HCT116 (cell line): ENCODE measurements around the gene IBSP. TPM values are rescaled to one million over a fixed set of nuclear protein-coding genes. Genes with fewer than 3 reads are reported as not detected.

ENCODE experiments used
- ATAC-seq: fragments of 200-7000 bp; cut with Tn5 transposase; 2 replicates; pipeline ENCODE4 v1.9.1; 2020; ENCODE audit warnings: mild to moderate bottlenecking, moderate library complexity
- BruUV-seq: library from RNA; stranded (reverse); fragments of 400-500 nt; replicated peaks from 2 replicates; lab custom pipeline; 2021; lab: Mats Ljungman, UMichigan
- CTCF ChIA-PET: fragments of 300-600 bp; sonication (Branson Sonifier 250); formaldehyde crosslinking; loops from one replicate; lab custom pipeline; 2021; ENCODE audit warnings: antibody characterized with exemption; lab: Charles Lee
- POLR2A ChIA-PET: fragments of 300-600, 350-600 bp; sonication (Branson Sonifier 250); formaldehyde crosslinking; loops from one replicate; lab custom pipeline; 2021; ENCODE audit warnings: antibody characterized with exemption; lab: Charles Lee
- RAD21 ChIA-PET, 2 experiments: fragments of 300-600 bp; sonication (Branson Sonifier 250); formaldehyde crosslinking; loops; one replicate each; lab custom pipeline; 2023; ENCODE audit warnings: low total read pairs in 2 of 2; ENCODE audit not compliant: uncharacterized antibody in 2 of 2, unreplicated experiment in 2 of 2, low non-redundant PET in 1 of 2; lab: Charles Lee
- DNase-seq: peaks from one replicate; pipeline ENCODE4 v3.0.0-alpha.2; 2010; ENCODE audit warnings: low read depth, low spot score
- H2AFZ ChIP-seq: fragments of 200-600 bp; shearing (Covaris generic), sonication (generic); 2 replicates; pipeline ENCODE4 v1.6.1; 2017; ENCODE audit warnings: low read depth, mixed run types, mixed read lengths, antibody characterized with exemption, low read length; ENCODE audit not compliant: poor library complexity, severe bottlenecking
- H3K27ac ChIP-seq: 2 replicates; pipeline ENCODE4 v1.5.1; 2012; ENCODE audit warnings: low read depth, low read length
- H3K27me3 ChIP-seq: fragments of 200-600 bp; sonication (generic); 2 replicates; pipeline ENCODE4 v1.6.1; 2016; ENCODE audit warnings: mixed run types, low read length, mixed read lengths; ENCODE audit not compliant: insufficient read depth
- H3K36me3 ChIP-seq, 2 experiments: fragments of 200-500 bp in 1 of 2; fragments of 200-600 bp in 1 of 2; sonication (Bioruptor generic) in 1 of 2; sonication (generic) in 1 of 2; 2 replicates each; pipeline versions ENCODE4 v1.5.1 to v1.6.1; 2014 to 2016; ENCODE audit warnings: low read length in 2 of 2, inconsistent platforms in 1 of 2, mixed read lengths in 1 of 2, mixed run types in 1 of 2; ENCODE audit not compliant: insufficient read depth in 2 of 2, control insufficient read depth in 1 of 2
- H3K4me1 ChIP-seq, 2 experiments: fragments of 200-600 bp in 1 of 2; sonication (generic) in 1 of 2; 2 replicates each; pipeline versions ENCODE4 v1.5.1 to v1.6.1; 2012 to 2017; ENCODE audit warnings: low read length in 2 of 2, inconsistent platforms in 1 of 2, mild to moderate bottlenecking in 1 of 2, mixed read lengths in 1 of 2, mixed run types in 1 of 2, moderate library complexity in 1 of 2; ENCODE audit not compliant: insufficient read depth in 2 of 2, control insufficient read depth in 1 of 2
- H3K4me2 ChIP-seq: fragments of 200-600 bp; sonication (generic); 2 replicates; pipeline ENCODE4 v1.6.1; 2017; ENCODE audit warnings: mixed run types, low read length, mixed read lengths
- H3K4me3 ChIP-seq, 2 experiments: fragments of 200-600 bp in 1 of 2; sonication (generic) in 1 of 2; replicated peaks in 1 of 2; 2 replicates each; pipeline ENCODE4 v1.5.1; 2011 to 2016; ENCODE audit warnings: low read length in 2 of 2, control low read depth in 1 of 2, low read depth in 1 of 2, mild to moderate bottlenecking in 1 of 2, mixed read lengths in 1 of 2, mixed run types in 1 of 2
- H3K79me2 ChIP-seq: fragments of 200-600 bp; sonication (generic); 2 replicates; pipeline ENCODE4 v1.6.1; 2017; ENCODE audit warnings: mild to moderate bottlenecking, mixed run types, low read length, moderate library complexity, mixed read lengths; ENCODE audit not compliant: insufficient read depth
- H3K9ac ChIP-seq: fragments of 200-600 bp; sonication (generic); 2 replicates; pipeline ENCODE4 v1.6.1; 2016; ENCODE audit warnings: low read length, mixed read lengths
- H3K9me2 ChIP-seq: fragments of 200-600 bp; sonication (generic), shearing (Covaris generic); 2 replicates; pipeline ENCODE4 v1.6.1; 2017; ENCODE audit warnings: mixed run types, mild to moderate bottlenecking, moderate library complexity; ENCODE audit not compliant: insufficient read depth
- H3K9me3 ChIP-seq, 2 experiments: fragments of 200-500 bp in 1 of 2; fragments of 200-600 bp in 1 of 2; sonication (Bioruptor generic) in 1 of 2; sonication (generic) in 1 of 2; 2 replicates each; pipeline ENCODE4 v1.6.1; 2014 to 2017; ENCODE audit warnings: low read length in 2 of 2, mixed read lengths in 2 of 2, inconsistent platforms in 1 of 2, low read depth in 1 of 2, mild to moderate bottlenecking in 1 of 2, mixed run types in 1 of 2, moderate library complexity in 1 of 2; ENCODE audit not compliant: control insufficient read depth in 1 of 2, insufficient read depth in 1 of 2
- H4K20me1 ChIP-seq: fragments of 200-600 bp; sonication (generic), shearing (Covaris generic); 2 replicates; pipeline ENCODE4 v1.6.1; 2017; ENCODE audit warnings: mixed run types, mild to moderate bottlenecking, moderate library complexity; ENCODE audit not compliant: insufficient read depth
- CEBPB ChIP-seq: IDR thresholded peaks from 2 replicates; pipeline ENCODE4 v1.6.1; 2012; ENCODE audit warnings: low read depth
- ELF1 ChIP-seq: IDR thresholded peaks from 2 replicates; pipeline ENCODE4 v1.6.1; 2012; ENCODE audit warnings: low read depth, borderline replicate concordance
- EZH2 ChIP-seq: fragments of 200-600 bp; sonication (generic); IDR thresholded peaks from 2 replicates; pipeline ENCODE4 v1.6.1; 2017; ENCODE audit warnings: antibody characterized with exemption, mixed run types
- EZH2phosphoT487 ChIP-seq: fragments of 200-600 bp; IDR thresholded peaks from 2 replicates; pipeline ENCODE4 v1.6.1; 2018; ENCODE audit warnings: antibody characterized with exemption, borderline replicate concordance
- FOSL1 ChIP-seq: IDR thresholded peaks from 2 replicates; pipeline ENCODE4 v1.6.1; 2012; ENCODE audit warnings: low read depth
- JUND ChIP-seq: IDR thresholded peaks from 2 replicates; pipeline ENCODE4 v1.6.1; 2012
- POLR2A ChIP-seq: IDR thresholded peaks from 2 replicates; pipeline ENCODE4 v1.7.0; 2011; ENCODE audit warnings: borderline replicate concordance; ENCODE audit not compliant: insufficient read depth, insufficient read length; ENCODE audit errors: extremely low read depth
- POLR2AphosphoS5 ChIP-seq: IDR thresholded peaks from 2 replicates; pipeline ENCODE4 v1.6.1; 2011; ENCODE audit warnings: mild to moderate bottlenecking, low read depth, low read length, moderate library complexity
- SIN3A ChIP-seq: IDR thresholded peaks from 2 replicates; pipeline ENCODE4 v1.6.1; 2012; ENCODE audit warnings: low read depth
- SRF ChIP-seq: IDR thresholded peaks from 2 replicates; pipeline ENCODE4 v1.6.1; 2012; ENCODE audit warnings: low read depth
- TCF7L2 ChIP-seq: IDR thresholded peaks from 2 replicates; pipeline ENCODE4 v1.7.0; 2011; ENCODE audit warnings: borderline replicate concordance, inconsistent platforms; ENCODE audit not compliant: insufficient read depth, insufficient read length; ENCODE audit errors: extremely low read depth
- YY1 ChIP-seq: IDR thresholded peaks from 2 replicates; pipeline ENCODE4 v1.6.1; 2011; ENCODE audit warnings: low read length, low read depth, moderate library complexity, mild to moderate bottlenecking; ENCODE audit not compliant: insufficient replicate concordance; ENCODE audit errors: extremely low read depth
- ZFX ChIP-seq: fragments of 450-650 bp; IDR thresholded peaks from 2 replicates; pipeline ENCODE4 v1.6.1; 2017
- ZNF274 ChIP-seq: fragments of 200-500 bp; sonication (Bioruptor generic); IDR thresholded peaks from 2 replicates; pipeline ENCODE4 v1.6.1; 2014; ENCODE audit warnings: mild to moderate bottlenecking, low read depth, low read length, inconsistent platforms
- intact Hi-C: fragments of 100-400 bp; cut with micrococcal nuclease; formaldehyde crosslinking; loops from 2 replicates; pipeline ENCODE4 v1.10.0; 2022
- total RNA-seq: library from RNA; stranded (reverse); gene quantifications from one replicate; pipeline ENCODE4 v1.2.1, GENCODE V29; 2021; ENCODE audit not compliant: unreplicated experiment
- TF ChIP-seq, protein P1 (sequence below): IDR thresholded peaks from 2 replicates; pipeline ENCODE4 v1.6.1; 2011; ENCODE audit warnings: mild to moderate bottlenecking, low read length, moderate library complexity; ENCODE audit not compliant: insufficient replicate concordance; ENCODE audit errors: extremely low read depth
- TF ChIP-seq, protein P2 (sequence below): IDR thresholded peaks from 2 replicates; pipeline ENCODE4 v1.6.1; 2012

IBSP gene
- total RNA-seq, 1 experiment from 2014 or later: not detected

DNA sequence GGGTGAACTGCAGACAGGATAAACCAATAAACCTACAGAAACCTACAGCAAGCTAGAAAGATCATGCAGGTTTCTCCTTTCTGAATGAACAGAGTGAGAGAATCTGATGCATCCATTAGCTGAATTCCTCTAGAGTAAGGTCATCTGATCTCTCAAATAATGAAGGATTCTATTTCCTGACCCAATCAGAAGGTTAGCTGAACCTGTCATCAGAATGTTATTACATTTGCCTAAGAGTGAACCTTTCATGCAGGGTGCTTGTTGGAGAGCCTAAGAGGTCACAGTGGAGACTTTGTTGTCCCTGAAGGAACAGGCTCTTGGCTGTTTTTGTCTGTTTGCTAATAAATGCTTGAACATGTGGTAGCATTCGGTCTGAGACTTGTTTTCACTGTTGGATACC is 57.5 kb downstream of the IBSP start:
- no TSS peak for BruUV-seq
- H3K4me3 ChIP-seq: no peak overlapping the region
- ATAC-seq (no peak), DNase-seq (no peak)
- H3K36me3 ChIP-seq: no peaks in the 10 kb centered on the region
- H2AFZ ChIP-seq: no peak overlapping the region
- ChIA-PET RAD21 (no interaction called here), CTCF (interaction anchor here (1.0 to 1.4 kb wide), 4 partner anchors 8 to 355 kb away, joined by 3 to 5 read pairs (median 4); no protein-coding TSS in a partner anchor), POLR2A (no interaction called here)
- H4K20me1 ChIP-seq: no peaks in the 10 kb centered on the region
- no peaks in the 10 kb centered on the region for H3K9me3 ChIP-seq
- H3K4me2 ChIP-seq: no peak overlapping the region
- no peaks in the 10 kb centered on the region for H3K4me1 ChIP-seq
- H3K9me2 ChIP-seq: peaks cover 3% of the 10 kb centered on the region; the same call in 1 of the 2 replicates
- H3K79me2 ChIP-seq: no peaks in the 10 kb centered on the region
- no peak overlapping the region for H3K9ac ChIP-seq
- H3K27me3 ChIP-seq: no peaks in the 10 kb centered on the region
- no peak overlapping the region for H3K27ac ChIP-seq
- TF ChIP-seq POLR2AphosphoS5 (no peak), TCF7L2 (no peak), POLR2A (no peak), ZNF274 (no peak), SIN3A (no peak), EZH2 (no peak), ZFX (no peak), ELF1 (no peak), CEBPB (no peak), EZH2phosphoT487 (no peak), JUND (no peak), FOSL1 (no peak), YY1 (no peak), SRF (no peak)
- TF ChIP-seq, protein P1, sequence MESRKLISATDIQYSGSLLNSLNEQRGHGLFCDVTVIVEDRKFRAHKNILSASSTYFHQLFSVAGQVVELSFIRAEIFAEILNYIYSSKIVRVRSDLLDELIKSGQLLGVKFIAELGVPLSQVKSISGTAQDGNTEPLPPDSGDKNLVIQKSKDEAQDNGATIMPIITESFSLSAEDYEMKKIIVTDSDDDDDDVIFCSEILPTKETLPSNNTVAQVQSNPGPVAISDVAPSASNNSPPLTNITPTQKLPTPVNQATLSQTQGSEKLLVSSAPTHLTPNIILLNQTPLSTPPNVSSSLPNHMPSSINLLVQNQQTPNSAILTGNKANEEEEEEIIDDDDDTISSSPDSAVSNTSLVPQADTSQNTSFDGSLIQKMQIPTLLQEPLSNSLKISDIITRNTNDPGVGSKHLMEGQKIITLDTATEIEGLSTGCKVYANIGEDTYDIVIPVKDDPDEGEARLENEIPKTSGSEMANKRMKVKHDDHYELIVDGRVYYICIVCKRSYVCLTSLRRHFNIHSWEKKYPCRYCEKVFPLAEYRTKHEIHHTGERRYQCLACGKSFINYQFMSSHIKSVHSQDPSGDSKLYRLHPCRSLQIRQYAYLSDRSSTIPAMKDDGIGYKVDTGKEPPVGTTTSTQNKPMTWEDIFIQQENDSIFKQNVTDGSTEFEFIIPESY: no peak
- TF ChIP-seq, protein P2, sequence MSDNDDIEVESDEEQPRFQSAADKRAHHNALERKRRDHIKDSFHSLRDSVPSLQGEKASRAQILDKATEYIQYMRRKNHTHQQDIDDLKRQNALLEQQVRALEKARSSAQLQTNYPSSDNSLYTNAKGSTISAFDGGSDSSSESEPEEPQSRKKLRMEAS: no peak
- intact Hi-C loops: loop anchor here (10.0 kb wide), 1 partner anchor 658 kb away; no protein-coding TSS in a partner anchor
